HepG2 (cell line): ENCODE data around the gene SHLD1. TPM values are rescaled to one million over a fixed set of nuclear protein-coding genes. Genes with fewer than 3 reads are reported as not detected.

Experiments used
- BRCA1 ChIP-seq: sonication (generic); formaldehyde crosslinking; IDR thresholded peaks from 2 replicates; pipeline ENCODE4 v1.4.0; 2020; ENCODE audit warnings: missing genetic modification reagents
- HNF1B ChIP-seq: sonication (generic); formaldehyde crosslinking; IDR thresholded peaks from 2 replicates; pipeline ENCODE4 v1.5.1; 2020; ENCODE audit warnings: mild to moderate bottlenecking, moderate library complexity, missing genetic modification reagents
- MTA3 ChIP-seq: sonication (generic); formaldehyde crosslinking; IDR thresholded peaks from 2 replicates; pipeline ENCODE4 v1.4.0; 2020; ENCODE audit warnings: missing genetic modification reagents
- SNAPC4 ChIP-seq: sonication (generic); formaldehyde crosslinking; IDR thresholded peaks from 2 replicates; pipeline ENCODE4 v1.4.0; 2020; ENCODE audit warnings: mild to moderate bottlenecking, missing genetic modification reagents
- SOX13 ChIP-seq, 3 experiments: fragments of 450-650 bp in 1 of 3; sonication (generic) in 1 of 3; formaldehyde crosslinking in 1 of 3; IDR thresholded peaks in 2 of 3; conservative IDR thresholded peaks in 1 of 3; 2 replicates each; pipeline versions ENCODE4 v1.5.0 to v1.6.1; 2016 to 2020; ENCODE audit warnings: antibody characterized with exemption in 1 of 3, mild to moderate bottlenecking in 1 of 3, missing compliant biosample characterization in 1 of 3, missing genetic modification reagents in 1 of 3, moderate library complexity in 1 of 3
- ZBTB40 ChIP-seq, 2 experiments: fragments of 450-650 bp in 1 of 2; sonication (generic) in 1 of 2; formaldehyde crosslinking in 1 of 2; IDR thresholded peaks; 2 replicates each; pipeline versions ENCODE4 v1.6.1 to v1.8.0; 2016 to 2022; ENCODE audit warnings: antibody characterized with exemption in 1 of 2, mild to moderate bottlenecking in 1 of 2, missing genetic modification reagents in 1 of 2
- ZNF414 ChIP-seq: sonication (generic); formaldehyde crosslinking; IDR thresholded peaks from 2 replicates; pipeline ENCODE4 v1.5.0; 2020; ENCODE audit warnings: missing genetic modification reagents
- ZNF44 ChIP-seq: sonication (generic); formaldehyde crosslinking; IDR thresholded peaks from 2 replicates; pipeline ENCODE4 v1.5.1; 2020; ENCODE audit warnings: mild to moderate bottlenecking, missing genetic modification reagents
- ZNF552 ChIP-seq: sonication (generic); formaldehyde crosslinking; IDR thresholded peaks from 2 replicates; pipeline ENCODE4 v1.9.0; 2022; ENCODE audit warnings: missing genetic modification reagents, mild to moderate bottlenecking, borderline replicate concordance
- ZNF720 ChIP-seq: sonication (generic); formaldehyde crosslinking; IDR thresholded peaks from 2 replicates; pipeline ENCODE4 v1.4.0; 2020; ENCODE audit warnings: missing genetic modification reagents
- polyA plus RNA-seq, 8 experiments: library from polyadenylated mRNA; depleted of rRNA in 3 of 8; stranded (reverse) in 7 of 8; unstranded in 1 of 8; fragments of >200 nt; fragmentation: Illumina TruSeq in 4 of 8; extraction: Trizol in 4 of 8; gene quantifications; 2 replicates each; pipeline versions ENCODE4 v1.2.1 to v1.2.3, GENCODE V29; 2011 to 2016; ENCODE audit warnings: low read depth in 4 of 8, missing spikeins in 1 of 8, mixed read lengths in 1 of 8; ENCODE audit not compliant: insufficient read depth in 1 of 8
- total RNA-seq, 5 experiments: library from RNA; depleted of rRNA; stranded (reverse); fragments of >200 nt; fragmentation: Illumina TruSeq; extraction: Trizol; gene quantifications; 2 replicates each; pipeline ENCODE4 v1.2.3, GENCODE V29; 2016; ENCODE audit warnings: low read depth in 1 of 5

Gene SHLD1
- total and polyA plus RNA-seq, 2 of the 13 experiments (the other 11 are each of a cell fraction or from before 2014, with no cell fraction given) = 8.9 to 10.0 TPM

- TF ChIP-seq ZBTB40 (IDR thresholded peaks at IDR 0.05) (no peak), ZBTB40 (CRISPR knock-in tag; IDR thresholded peaks at IDR 0.05) (no peak), MTA3 (CRISPR knock-in tag) (no peak), ZNF44 (CRISPR knock-in tag) (no peak), ZNF552 (CRISPR knock-in tag) (no peak), ZNF720 (CRISPR knock-in tag) (no peak), SNAPC4 (CRISPR knock-in tag) (no peak), HNF1B (CRISPR knock-in tag) (no peak), SOX13 (IDR thresholded peaks at IDR 0.05) (no peak), SOX13 (CRISPR knock-in tag; conservative IDR thresholded peaks at IDR 0.05 in 1 of 2, IDR thresholded peaks at IDR 0.05 in 1 of 2) (no peak), ZNF414 (CRISPR knock-in tag) (no peak), BRCA1 (CRISPR knock-in tag) (no peak)
Observed at GRCh38 chr20:5788385-5788895, 38.2 kb downstream of the SHLD1 start (continued).
